Measurements from ENCODE around the gene CHST12.

GRCh38 chr7:2478399-2478785 is 75.0 kb downstream of the CHST12 start:
- TF ChIP-seq EZH2 (IDR thresholded peaks at IDR 0.05; ENCODE audit: borderline replicate concordance, insufficient read depth, low read length, poor library complexity, severe bottlenecking): no peak
- no peak for TF ChIP-seq TAF1 (IDR thresholded peaks at IDR 0.05; ENCODE audit: low read depth)
- TF ChIP-seq RAD21 (conservative IDR thresholded peaks at IDR 0.05): no peak
- no peak for TF ChIP-seq REST (IDR thresholded peaks at IDR 0.05; ENCODE audit: borderline replicate concordance)
- no peak for TF ChIP-seq CTCF (IDR thresholded peaks at IDR 0.05; ENCODE audit: poor library complexity, severe bottlenecking)
- TF ChIP-seq EP300 (conservative IDR thresholded peaks at IDR 0.05; ENCODE audit: poor library complexity, severe bottlenecking): no peak
- TF ChIP-seq POLR2AphosphoS5 (IDR thresholded peaks at IDR 0.05): no peak
- no peak for TF ChIP-seq SMC3 (conservative IDR thresholded peaks at IDR 0.05; ENCODE audit: poor library complexity)
- TF ChIP-seq MXI1 (conservative IDR thresholded peaks at IDR 0.05; ENCODE audit: poor library complexity, severe bottlenecking): no peak

All from neural cell (in vitro differentiated cells).